Dedifferentiated amniotic fluid mesenchymal stem cell (primary cell): Measurements from ENCODE around the gene GNS.
A peak's percentile ranks its signal among the peaks of the same experiment; 100 is the strongest.
"Not testable (repeated sequence)": the region's sequence is repeated elsewhere in the genome, so short reads cannot be mapped to it uniquely, and the experiment has no call there.

ENCODE experiments used
- DNase-seq: peaks from one replicate; pipeline ENCODE4 v3.0.0-alpha.2; 2016; ENCODE audit errors: extremely low spot score

Gene GNS

DNA sequence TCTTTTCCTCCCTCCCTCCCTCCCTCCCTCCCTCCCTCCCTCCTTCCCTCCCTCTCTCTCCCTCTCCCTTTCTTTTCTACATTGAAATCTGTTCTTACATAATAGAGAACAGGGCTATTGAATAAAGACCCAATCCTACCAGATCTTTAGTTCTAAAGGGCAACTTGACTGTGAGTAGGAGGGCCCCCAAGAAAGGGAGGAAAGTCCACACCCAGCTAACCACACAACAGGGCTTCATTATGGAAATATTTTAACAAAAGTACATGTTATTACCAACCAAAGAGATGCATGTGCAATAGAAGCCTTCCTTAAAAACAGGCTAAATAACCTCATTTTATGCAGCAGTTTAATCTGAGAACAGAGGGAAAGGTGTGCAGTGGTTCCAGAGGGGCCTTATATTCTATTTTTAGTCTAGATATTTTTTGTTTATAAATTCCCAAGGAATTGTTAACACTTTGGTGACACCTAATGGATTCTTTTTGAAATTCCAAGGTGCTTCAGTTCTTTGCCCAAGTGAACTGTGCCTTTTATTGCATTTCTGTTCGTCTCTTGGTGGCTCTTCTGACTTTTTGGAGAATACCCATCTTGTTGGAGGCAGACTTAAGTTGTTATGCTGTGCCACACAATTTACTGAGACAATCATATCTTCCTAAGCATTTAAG is 63.0 kb downstream of the GNS start:
- DNase-seq = peak; percentile 44

DNA sequence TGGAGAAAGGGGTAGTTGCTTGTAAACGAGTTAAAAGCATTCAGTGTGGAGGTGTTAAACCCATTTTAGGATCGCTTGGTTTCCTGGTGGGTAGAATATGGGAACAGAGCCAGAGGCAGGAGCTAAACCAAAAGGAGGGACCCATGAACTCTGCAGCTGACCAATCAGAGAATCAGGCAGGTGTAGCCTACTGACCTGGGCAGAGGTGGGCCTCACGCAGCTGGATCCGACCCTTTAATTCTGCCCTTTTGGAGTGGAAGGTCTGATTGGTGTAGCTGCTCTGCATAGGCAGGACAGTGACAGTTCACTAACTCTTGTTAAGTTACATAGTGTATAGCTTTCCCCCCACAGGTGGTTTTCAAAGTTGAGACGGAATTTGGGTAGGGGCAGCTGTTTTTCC is 63.7 kb downstream of the GNS start:
- no peak for DNase-seq

DNA sequence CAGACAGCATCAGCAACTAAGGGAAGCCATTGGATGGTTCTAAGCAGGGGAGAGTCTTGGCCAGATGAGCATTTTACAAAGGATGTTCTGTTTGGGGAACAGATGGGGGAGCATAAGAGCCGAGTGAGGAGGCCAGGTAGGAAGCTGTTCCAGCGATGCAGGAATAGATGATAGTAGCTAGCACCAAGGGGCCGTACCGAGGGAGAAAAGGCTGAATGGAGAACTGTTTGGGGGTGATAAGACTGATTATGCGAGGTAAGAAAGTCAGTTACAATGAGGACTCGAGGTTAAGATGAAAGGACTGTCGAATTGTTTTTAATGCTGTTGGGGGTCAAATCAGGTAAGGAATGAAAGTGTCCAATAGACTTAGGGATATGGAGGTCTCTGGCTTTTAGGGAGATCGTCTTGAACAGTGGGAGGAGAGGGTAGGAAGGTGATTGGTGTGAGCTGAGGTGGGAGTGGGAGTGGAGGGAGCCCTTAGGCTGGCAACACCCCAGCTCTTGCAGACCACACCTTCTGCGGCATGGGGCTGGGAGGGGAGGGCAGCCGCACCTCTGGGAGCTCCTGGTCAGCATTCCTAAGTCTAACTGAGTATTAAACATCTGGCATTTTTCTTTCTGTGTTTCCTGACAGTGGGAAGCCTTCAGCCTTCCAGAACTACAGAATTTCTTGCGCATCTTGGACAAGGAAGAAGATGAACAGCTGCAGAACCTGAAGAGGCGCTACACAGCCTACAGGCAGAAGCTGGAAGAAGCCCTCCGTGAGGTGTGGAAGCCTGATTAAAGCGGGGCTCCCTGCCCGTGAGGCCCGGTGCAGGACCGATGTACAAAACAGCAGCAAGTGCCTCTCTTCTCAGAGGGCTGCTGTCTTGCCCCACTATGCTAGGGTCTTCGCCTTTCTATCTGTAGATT is 64.8 kb downstream of the GNS start:
- no peak for DNase-seq

DNA sequence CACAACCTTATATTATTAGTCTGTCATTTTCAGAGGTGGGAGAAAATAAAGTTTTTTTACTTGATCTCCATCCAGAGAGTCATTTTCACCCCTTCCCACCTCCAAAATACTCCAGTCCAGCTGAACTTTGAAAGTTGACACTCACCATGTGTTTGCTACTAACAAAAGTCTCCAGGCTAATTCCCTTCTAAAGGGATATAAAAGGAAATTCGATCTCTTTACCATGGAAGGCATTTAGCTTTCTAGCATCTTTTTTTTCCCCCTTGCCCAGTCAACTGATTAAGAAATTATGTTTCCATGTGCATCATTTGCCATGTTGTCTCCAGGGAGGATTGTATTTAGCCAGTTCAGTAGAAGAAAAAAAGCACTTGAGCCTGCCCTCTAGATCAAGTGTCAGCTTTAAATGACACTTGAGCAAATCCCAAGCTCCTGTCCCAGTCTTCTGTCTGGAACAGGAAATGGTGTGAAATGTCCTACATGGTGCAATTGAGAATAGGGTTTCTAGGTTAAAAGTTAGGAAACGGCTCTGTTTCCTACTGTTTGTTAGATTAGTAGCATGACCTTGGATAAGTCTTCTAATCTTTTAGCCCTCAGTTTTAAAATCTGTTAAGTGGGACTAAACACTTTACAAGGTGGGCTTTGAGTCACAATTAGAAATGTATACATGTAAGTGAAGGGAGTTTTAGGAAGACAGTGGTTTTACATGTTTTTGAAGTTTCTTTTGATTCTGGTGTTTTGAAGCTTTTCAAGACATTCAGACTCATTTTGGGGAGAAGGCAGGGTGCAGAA is 67.2 kb downstream of the GNS start:
- peak; percentile 66 for DNase-seq

DNA sequence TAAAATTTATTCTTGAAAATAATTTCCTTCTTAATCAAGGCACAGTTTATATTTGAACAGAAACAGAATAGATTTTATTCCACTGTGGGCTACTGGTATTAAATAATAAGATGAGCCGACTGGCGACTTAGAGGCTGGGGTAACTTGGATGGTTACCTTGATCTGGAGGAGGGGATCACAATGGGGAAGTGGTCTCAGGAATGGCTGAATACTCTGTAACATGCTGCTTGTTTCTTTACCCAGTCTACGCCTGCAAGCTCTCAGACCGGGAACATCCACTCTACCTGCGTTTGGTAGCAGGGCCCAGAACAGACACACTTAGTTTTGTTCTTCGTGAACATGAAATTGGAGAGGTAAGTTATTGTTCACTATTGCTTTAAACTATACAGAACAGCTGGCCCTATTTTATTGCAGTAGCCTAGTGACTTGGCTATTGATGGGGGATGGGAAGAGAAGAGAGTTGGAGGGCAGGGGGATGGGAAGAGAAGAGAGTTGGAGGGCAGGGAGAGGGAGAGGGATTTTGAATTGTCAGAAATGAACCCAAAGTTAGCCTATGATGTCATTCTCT is 67.9 kb downstream of the GNS start:
- no peak for DNase-seq

DNA sequence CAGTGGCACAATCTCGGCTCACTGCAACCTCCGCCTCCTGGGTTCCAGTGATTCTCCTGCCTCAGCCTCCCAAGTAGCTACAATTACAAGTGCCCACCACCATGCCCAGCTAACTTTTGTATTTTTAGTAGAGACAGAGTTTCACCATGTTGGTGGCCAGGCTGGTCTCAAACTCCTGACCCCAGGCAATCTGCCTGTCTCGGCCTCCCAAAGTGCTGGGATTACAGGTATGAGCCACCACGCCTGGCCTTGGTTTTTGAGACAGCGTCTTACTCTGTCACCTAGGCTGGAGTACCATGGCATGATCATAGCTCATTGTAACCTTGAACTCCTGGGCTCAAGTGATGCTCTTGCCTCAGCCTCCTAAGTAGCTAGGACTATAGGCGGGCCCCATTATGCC is 69.0 kb downstream of the GNS start:
- not testable (repeated sequence) for DNase-seq

DNA sequence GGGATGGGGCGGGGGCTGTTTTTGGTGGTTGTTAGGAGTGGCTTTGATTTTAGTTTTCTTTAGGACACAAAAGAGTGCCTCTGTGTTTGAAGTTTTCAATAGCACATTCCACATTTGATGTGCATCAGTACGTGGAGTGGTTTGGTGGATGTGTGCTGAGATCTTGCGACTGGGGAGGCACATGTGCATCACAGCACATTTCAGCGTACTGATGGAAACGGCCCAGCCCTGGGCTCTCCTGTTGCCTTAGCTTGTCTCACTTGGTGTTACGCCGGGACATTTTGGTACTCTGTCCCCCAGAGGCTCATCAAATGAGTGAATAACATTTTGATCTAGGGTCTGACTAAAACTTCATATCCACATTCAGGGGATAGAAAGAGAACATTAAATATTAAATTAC is 70.5 kb downstream of the GNS start:
- DNase-seq = no peak

DNA sequence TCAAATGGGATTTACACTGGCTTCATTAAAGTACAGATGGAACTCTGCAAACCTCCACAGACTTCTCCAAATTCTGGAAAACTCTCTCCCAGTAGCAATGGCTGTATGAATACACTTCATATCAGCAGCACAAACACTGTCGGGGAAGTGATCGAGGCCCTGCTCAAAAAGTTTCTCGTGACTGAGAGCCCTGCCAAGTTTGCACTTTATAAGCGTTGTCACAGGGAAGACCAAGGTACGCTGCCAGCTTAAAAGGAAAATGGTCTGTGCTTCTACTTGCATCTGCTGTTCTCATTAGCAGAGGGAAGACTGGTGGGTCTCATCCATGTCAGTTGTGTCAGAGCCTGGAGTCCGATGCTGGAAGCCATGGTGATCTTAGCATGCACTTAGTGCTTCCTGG is 71.0 kb downstream of the GNS start:
- DNase-seq = no peak

DNA sequence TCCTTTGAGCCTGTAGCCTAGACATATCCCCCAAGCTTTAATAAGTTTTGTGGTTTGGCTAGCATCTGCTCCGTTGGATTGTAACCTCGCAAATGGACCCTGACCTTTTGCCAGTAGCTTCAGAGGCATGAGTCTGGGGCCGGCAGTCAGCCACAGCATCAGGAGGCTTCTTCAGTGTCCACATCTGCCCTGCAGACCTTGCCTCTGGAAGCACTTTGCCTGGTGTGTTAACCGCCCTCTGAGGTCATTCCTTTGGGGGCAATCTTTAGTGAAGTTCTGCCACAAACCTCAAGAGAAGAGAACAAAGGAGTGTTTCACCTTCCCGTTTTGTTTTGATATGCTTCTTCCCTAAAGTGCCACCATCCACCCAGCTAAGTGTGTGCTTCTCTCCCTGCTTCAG is 71.4 kb downstream of the GNS start:
- DNase-seq = no peak

DNA sequence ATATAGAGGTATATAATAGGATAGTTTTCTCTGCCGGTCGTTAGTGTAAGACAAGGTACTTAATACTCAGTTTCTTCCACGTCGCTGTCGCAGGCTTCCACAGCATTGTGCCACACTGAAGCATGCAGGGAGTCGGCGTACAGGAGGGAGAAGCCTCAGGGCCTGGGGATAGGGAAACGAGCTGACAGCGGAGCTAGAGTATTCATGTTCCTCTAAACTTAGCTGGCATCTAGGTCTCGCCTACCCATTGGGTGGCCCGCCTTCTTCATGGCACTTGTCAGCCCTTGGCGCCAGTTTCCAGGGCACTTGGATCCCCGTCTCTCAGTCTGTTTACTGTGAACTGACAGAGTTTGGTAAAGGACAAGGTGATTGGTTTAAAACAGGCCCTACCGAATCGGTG is 73.6 kb downstream of the GNS start:
- DNase-seq = no peak

DNA sequence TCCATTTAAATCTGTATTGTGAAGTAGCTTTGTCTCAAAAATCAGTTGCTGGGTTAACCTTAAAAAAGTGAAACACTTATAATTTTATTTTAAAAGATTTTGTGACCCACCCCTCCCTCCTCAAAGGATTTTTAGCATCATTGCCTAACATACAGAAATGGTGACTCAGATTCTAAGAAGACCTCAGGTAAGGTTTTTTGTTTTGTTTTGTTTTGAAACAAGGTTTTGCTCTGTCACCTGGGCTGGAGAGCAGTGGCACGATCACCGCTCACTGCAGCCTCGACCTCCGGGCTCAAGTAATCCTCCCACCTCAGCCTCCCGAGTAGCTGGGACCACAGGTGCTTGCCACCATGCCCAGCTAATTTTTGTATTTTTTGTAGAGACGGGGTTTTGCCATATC is 74.2 kb downstream of the GNS start:
- no peak for DNase-seq

DNA sequence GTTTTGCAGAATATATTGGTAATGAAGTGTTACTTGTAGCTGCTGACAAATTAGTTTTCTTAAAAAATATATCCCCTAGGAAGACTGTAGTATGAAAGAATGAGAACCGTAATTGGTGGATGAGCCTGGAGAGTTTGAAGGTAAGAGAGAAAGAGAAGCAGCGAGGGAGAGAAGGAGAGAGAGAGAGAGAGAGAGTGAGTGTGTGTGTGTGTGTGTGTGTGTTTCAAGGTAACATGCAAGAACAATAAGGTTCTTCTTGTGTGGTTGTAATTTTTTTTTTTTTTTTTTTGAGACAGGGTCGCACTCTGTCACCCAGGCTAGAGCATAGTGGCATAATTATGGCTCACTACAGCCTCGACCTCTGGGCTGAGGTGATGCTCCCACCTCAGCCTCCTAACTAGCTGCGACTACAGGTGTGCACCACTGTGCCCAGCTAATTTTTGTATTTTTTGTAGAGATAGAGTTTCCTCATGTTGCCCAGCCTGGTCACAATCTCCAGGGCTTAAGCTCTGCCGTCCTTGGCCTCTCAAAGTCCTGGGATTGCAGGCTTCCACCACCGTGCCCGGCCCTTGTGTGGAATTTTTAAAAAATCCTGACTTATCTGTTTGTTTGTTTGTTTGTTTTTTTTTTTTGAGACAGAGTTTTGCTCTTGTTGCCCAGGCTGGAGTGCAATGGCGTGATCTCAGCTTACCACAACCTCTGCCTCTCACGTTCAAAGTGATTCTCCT is 75.2 kb downstream of the GNS start:
- no peak for DNase-seq

DNA sequence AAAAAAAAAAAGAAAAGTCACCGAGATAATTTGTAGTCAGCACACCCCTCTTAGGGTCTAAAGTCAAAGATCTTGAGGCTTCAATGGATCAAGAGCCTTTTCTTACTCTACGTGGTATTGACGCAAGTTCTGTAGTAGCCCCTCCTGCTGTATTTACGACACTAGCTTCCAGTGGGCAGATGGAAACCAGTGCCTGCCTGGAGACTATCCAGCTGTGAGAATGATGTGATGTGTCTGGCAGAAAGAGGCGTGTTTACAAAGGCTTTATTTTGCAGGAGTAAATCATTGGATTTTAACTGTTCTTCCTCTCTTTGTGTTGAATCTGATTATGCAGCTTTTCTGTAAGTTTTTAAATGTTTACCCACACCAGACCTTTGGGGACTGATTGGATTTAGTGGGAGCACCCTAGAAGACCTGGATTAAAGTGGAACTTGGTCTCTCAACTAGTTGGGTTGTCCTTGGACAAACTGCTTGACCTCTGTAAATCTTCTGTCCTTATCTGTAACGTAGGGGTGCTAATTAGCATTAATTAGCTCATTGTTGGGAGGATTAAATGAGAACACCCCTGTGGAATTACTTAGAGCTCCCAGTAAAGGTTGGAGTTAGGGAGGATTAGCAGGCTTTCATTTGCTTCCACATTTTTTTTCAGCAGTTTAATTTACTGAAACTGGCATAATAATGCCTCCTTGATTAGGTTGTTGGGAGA is 76.5 kb downstream of the GNS start:
- no peak for DNase-seq

DNA sequence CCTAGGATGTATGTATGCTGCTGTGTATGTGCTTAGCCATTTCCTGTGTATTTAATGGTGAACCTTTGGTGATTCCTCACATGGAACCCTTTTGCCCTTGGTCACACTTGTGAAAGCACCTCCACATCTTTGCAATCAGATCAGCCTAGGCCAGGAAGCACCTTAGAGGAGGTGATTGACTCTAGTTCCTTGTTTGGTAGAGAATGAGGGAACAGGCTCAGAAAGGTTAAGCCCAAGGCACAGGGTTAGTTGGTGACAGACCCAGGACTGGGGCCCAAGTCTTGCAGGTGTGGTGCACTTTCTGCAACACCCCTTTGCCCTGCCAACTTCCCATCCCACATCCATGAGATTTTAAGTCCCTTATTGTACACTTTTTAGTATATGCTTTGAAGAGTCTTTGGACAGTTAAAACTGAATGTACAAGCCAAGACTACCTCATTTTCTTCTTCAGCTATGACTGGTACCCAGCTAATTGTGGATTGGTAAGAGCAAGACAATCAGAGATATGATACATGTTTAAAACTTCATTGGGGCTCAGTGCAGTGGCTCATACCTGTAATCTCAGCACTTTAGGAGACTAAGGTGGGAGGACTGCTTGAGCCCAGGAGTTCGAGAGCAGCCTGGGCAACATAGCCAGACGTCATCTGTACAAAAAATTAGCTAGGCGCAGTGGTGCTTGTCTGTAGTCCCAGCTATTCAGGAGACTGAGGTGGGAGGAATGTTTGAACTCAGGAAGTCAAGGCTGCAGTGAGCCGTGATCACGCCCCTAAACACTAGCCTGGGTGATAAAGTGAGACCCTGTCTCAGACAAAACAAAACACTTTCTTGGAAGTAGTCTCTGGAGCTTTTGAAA is 77.8 kb downstream of the GNS start:
- no peak for DNase-seq

DNA sequence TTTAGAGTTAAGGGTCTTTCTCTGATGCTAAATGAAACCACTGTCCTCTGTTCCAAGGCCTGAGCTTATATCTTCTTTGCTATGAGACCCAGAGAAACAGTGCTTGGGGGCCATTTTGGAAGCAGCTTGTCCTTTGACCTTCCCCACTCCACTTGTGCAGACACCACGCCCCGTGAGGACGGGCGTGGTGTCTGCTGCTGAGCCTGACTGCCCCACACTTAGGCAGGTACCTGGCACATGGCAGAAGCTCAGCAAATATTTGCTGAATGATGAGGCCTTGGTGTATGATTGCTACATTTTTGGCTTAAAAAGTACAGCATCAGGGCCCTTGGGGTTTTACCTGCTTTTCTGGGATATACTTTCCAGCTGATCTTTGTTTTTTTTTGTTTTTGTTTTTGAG is 79.0 kb downstream of the GNS start:
- no peak for DNase-seq

DNA sequence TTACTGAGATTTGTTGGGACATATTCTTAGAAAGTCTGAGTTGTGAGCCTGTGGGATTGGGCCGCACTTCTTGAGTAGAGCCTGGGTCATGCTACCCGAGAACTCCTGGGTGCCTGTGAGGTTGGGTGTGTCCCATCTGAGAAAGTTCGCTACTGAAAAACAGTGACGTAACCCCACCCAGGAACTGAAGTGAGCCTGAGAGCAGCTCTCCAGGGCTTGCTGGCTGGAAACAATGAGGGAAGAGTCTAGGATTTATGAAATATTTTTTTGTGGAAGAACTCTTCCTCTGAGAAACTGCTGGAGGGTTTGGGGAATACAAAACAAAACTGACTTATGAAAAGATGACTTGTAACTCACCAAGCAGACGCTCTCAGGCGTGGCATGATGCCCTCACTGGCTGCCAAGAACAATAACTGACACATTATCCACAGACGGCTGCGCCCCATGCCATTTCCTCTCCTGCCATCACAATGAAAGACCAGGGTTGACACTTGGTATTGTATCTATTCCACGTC is 79.7 kb downstream of the GNS start:
- peak; percentile 81 for DNase-seq

DNA sequence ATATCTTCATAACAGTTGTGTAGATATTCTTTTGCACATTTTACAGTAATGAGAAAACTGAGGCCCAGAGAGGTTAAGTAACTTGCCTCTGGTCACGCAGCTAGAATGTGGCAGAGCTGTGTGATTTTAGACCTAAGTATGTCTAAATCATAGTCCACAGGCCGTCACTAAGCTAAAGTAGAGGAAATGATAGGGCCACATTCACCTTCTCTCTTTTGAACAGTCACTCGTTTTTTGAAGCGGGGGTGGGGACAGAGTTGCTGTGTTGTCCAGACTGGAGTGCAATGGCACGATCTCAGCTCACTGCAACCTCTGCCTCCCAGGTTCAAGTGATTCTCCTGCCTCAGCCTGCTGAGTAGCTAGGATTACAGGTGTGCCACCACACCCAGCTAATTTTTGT is 80.4 kb downstream of the GNS start:
- no peak for DNase-seq

DNA sequence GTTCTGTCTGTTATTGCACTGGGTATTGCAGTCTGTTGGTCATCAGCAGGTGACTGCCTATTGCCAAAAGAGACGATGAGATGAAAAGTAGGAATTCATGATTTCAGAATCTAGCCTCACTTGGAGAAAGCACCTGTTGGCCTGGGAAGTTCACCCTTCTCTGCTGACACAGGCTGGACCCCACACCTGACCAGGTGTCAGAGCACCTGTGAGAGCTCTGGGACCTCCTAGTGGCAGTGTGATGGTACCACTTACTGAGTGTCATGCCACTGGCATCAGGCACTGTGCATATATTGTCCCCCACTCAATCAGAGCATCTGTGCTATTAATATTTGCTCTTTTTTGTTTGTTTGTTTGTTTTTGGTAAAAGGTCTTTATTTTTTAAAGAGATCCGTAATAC is 81.0 kb downstream of the GNS start:
- DNase-seq = no peak

DNA sequence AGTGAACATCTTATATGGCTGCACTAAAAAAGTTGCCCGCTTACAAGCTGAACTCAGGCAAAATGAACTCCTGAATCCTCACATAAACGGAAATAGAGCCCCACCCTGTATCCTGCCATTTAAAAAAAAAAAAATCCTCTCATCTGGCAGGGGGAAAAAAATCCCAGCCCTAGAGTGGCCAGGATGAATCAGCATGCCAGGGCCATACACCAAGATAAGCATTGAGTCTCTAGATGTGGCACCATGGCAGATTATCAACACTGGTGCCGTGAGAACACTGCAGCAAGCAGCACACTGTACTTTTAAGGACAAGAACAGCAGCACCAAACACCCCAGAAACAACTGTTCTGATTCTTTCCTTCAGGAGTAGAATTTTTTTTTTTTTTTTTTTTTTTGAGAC is 83.4 kb downstream of the GNS start:
- DNase-seq = peak; percentile 19
